GM11168 (cell line): Measurements from ENCODE around the gene SH3PXD2A.

Source experiments
- in situ Hi-C: fragments of 300-500 bp; cut with MboI; formaldehyde crosslinking; loops from one replicate; pipeline ENCODE4 v1.12.0; 2022; ENCODE audit warnings: low sequenced_read_pairs; ENCODE audit not compliant: unreplicated experiment

SH3PXD2A gene

GRCh38 chr10:103562383-103562782 is 293.0 kb downstream of the SH3PXD2A start:
- in situ Hi-C loops = no loop called here

- in situ Hi-C loops = no loop called here
Observed at GRCh38 chr10:103560886-103561285, 294.5 kb downstream of the SH3PXD2A start.

- in situ Hi-C loops = no loop called here
Observed at GRCh38 chr10:103559776-103560175, 295.6 kb downstream of the SH3PXD2A start.

- in situ Hi-C loops = no loop called here
Observed at GRCh38 chr10:103558911-103559310, 296.5 kb downstream of the SH3PXD2A start.

- in situ Hi-C loops = no loop called here
Observed at GRCh38 chr10:103557455-103557854, 297.9 kb downstream of the SH3PXD2A start.

GRCh38 chr10:103556383-103557007 is 298.9 kb downstream of the SH3PXD2A start:
- in situ Hi-C loops = no loop called here

GRCh38 chr10:103555712-103556111 is 299.7 kb downstream of the SH3PXD2A start:
- in situ Hi-C loops = no loop called here

GRCh38 chr10:103555325-103555649 is 300.1 kb downstream of the SH3PXD2A start:
- in situ Hi-C loops = no loop called here

GRCh38 chr10:103554488-103555324 is 300.7 kb downstream of the SH3PXD2A start:
- in situ Hi-C loops = no loop called here

GRCh38 chr10:103553743-103554487 is 301.5 kb downstream of the SH3PXD2A start:
- in situ Hi-C loops = no loop called here

- in situ Hi-C loops = no loop called here
Observed at GRCh38 chr10:103552856-103553742, 302.3 kb downstream of the SH3PXD2A start.

- in situ Hi-C loops = no loop called here
Observed at GRCh38 chr10:103551619-103552602, 303.5 kb downstream of the SH3PXD2A start.

- in situ Hi-C loops = no loop called here
Observed at GRCh38 chr10:103550229-103550628, 305.1 kb downstream of the SH3PXD2A start.

GRCh38 chr10:103549349-103549685 is 306.1 kb downstream of the SH3PXD2A start:
- in situ Hi-C loops = no loop called here

- in situ Hi-C loops = no loop called here
Observed at GRCh38 chr10:103548581-103549348, 306.6 kb downstream of the SH3PXD2A start.

- in situ Hi-C loops = no loop called here
Observed at GRCh38 chr10:103548006-103548405, 307.4 kb downstream of the SH3PXD2A start.

- in situ Hi-C loops = no loop called here
Observed at GRCh38 chr10:103547391-103547946, 307.9 kb downstream of the SH3PXD2A start.

GRCh38 chr10:103546401-103546800 is 309.0 kb downstream of the SH3PXD2A start:
- in situ Hi-C loops = no loop called here
